HUES48 (cell line): ENCODE data around the gene CAPN14.

ENCODE experiments used
- H3K27ac ChIP-seq: one replicate; pipeline ENCODE4 v1.7.0; 2013; ENCODE audit warnings: low read depth, low read length, inconsistent platforms
- H3K27me3 ChIP-seq: 2 replicates; pipeline ENCODE4 v1.6.1; 2013; ENCODE audit warnings: mild to moderate bottlenecking, low read length; ENCODE audit not compliant: control insufficient read depth, insufficient read depth
- H3K36me3 ChIP-seq: 2 replicates; pipeline ENCODE4 v1.6.1; 2013; ENCODE audit warnings: low read length; ENCODE audit not compliant: control insufficient read depth, insufficient read depth
- H3K4me1 ChIP-seq: 2 replicates; pipeline ENCODE4 v1.6.1; 2013; ENCODE audit warnings: mild to moderate bottlenecking, low read length; ENCODE audit not compliant: control insufficient read depth, insufficient read depth
- H3K4me3 ChIP-seq: 2 replicates; pipeline ENCODE4 v1.5.1; 2013; ENCODE audit warnings: mild to moderate bottlenecking, low read depth, low read length
- H3K9ac ChIP-seq: 2 replicates; pipeline ENCODE4 v1.6.1; 2013; ENCODE audit warnings: mild to moderate bottlenecking, low read depth, low read length, moderate library complexity
- H3K9me3 ChIP-seq: 2 replicates; pipeline ENCODE4 v1.6.1; 2013; ENCODE audit warnings: low read length; ENCODE audit not compliant: control insufficient read depth, insufficient read depth

Gene CAPN14

GRCh38 chr2:31207790-31208189, 9.5 kb downstream of the CAPN14 start:
- no peak overlapping the region for H3K4me3 ChIP-seq
- no peaks in the 10 kb centered on the region for H3K27me3 ChIP-seq
- peak overlapping the region; percentile 54 for H3K27ac ChIP-seq
- H3K9me3 ChIP-seq = no peaks in the 10 kb centered on the region
- peaks cover 6% of the 10 kb centered on the region; the same call in 1 of the 2 replicates for H3K4me1 ChIP-seq
- no peak overlapping the region for H3K9ac ChIP-seq
- no peaks in the 10 kb centered on the region for H3K36me3 ChIP-seq

GRCh38 chr2:31205613-31206012, 11.7 kb downstream of the CAPN14 start:
- Histone ChIP-seq H3K36me3 (no peaks in the 10 kb centered on the region), H3K9ac (no peak overlapping the region), H3K27me3 (no peaks in the 10 kb centered on the region), H3K4me3 (no peak overlapping the region), H3K27ac (no peak overlapping the region), H3K4me1 (peaks cover 6% of the 10 kb centered on the region; the same call in 1 of the 2 replicates), H3K9me3 (no peaks in the 10 kb centered on the region)

- Histone ChIP-seq H3K27ac (no peak overlapping the region), H3K36me3 (no peaks in the 10 kb centered on the region), H3K9me3 (no peaks in the 10 kb centered on the region), H3K4me3 (no peak overlapping the region), H3K27me3 (no peaks in the 10 kb centered on the region), H3K9ac (no peak overlapping the region), H3K4me1 (peaks cover 6% of the 10 kb centered on the region; the same call in 1 of the 2 replicates)
Observed at GRCh38 chr2:31205186-31205585, 12.1 kb downstream of the CAPN14 start.

- H3K4me3 ChIP-seq = no peak overlapping the region
- H3K4me1 ChIP-seq = peaks cover 6% of the 10 kb centered on the region; the same call in 1 of the 2 replicates
- no peaks in the 10 kb centered on the region for H3K9me3 ChIP-seq
- H3K27me3 ChIP-seq = no peaks in the 10 kb centered on the region
- no peaks in the 10 kb centered on the region for H3K36me3 ChIP-seq
- no peak overlapping the region for H3K9ac ChIP-seq
- no peak overlapping the region for H3K27ac ChIP-seq
Observed at GRCh38 chr2:31204783-31205182, 12.5 kb downstream of the CAPN14 start.

DNA sequence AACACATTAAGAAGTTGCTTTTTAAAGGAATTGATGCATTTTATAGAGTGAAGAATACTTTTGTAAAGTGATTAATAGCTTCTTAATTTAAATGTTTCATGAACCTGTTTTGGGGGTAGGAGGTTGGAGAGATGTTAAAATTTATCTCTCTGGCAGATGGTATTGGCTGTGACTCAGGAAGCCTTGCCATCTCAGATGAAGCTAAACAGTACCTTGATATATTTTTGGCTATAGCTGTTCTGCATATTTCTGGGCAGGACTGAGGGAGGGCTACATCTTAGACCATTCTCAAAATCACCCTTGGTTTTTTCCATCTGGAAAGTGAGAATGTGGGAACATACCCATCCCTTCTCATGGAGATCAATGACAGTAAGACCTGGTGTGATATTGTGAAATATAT, 13.4 kb downstream of the CAPN14 start:
- Histone ChIP-seq H3K9ac (no peak overlapping the region), H3K9me3 (no peaks in the 10 kb centered on the region), H3K27me3 (no peaks in the 10 kb centered on the region; the same call in 1 of the 2 replicates), H3K36me3 (no peaks in the 10 kb centered on the region), H3K4me1 (peaks cover 6% of the 10 kb centered on the region; the same call in 1 of the 2 replicates), H3K4me3 (no peak overlapping the region), H3K27ac (no peak overlapping the region)

GRCh38 chr2:31202833-31203232, 14.5 kb downstream of the CAPN14 start:
- H3K9ac ChIP-seq = no peak overlapping the region
- peaks cover 3% of the 10 kb centered on the region; the same call in 1 of the 2 replicates for H3K4me1 ChIP-seq
- no peaks in the 10 kb centered on the region for H3K36me3 ChIP-seq
- no peak overlapping the region for H3K27ac ChIP-seq
- H3K27me3 ChIP-seq = no peaks in the 10 kb centered on the region; the same call in 1 of the 2 replicates
- no peak overlapping the region for H3K4me3 ChIP-seq
- no peaks in the 10 kb centered on the region for H3K9me3 ChIP-seq

GRCh38 chr2:31202041-31202440, 15.3 kb downstream of the CAPN14 start:
- Histone ChIP-seq H3K27me3 (no peaks in the 10 kb centered on the region; the same call in 1 of the 2 replicates), H3K27ac (no peak overlapping the region), H3K36me3 (no peaks in the 10 kb centered on the region), H3K4me1 (no peaks in the 10 kb centered on the region), H3K9ac (no peak overlapping the region), H3K4me3 (no peak overlapping the region), H3K9me3 (no peaks in the 10 kb centered on the region)

DNA sequence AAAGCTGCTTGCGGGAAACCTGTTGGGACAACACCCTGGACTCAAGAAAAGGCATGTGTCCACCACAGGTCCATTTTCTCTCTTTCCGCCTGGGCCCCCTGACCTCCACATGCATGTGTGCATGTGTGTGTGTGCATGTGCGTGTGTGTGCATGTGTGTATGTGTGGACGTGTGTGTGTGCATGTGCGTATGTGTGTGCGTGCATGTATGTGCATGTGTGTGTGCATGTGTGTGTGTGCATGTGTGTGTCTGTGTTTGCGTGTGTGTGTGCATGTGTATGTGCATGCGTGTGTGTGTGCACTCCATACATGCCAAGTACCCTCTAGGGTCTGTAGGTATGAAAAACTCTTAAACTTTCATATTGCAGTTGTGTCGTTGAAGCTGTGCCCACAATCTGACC, 16.3 kb downstream of the CAPN14 start:
- H3K27ac ChIP-seq = no peak overlapping the region
- no peak overlapping the region for H3K4me3 ChIP-seq
- no peaks in the 10 kb centered on the region; the same call in 1 of the 2 replicates for H3K27me3 ChIP-seq
- H3K36me3 ChIP-seq = no peaks in the 10 kb centered on the region
- H3K9ac ChIP-seq = no peak overlapping the region
- H3K9me3 ChIP-seq = no peaks in the 10 kb centered on the region
- no peaks in the 10 kb centered on the region for H3K4me1 ChIP-seq

DNA sequence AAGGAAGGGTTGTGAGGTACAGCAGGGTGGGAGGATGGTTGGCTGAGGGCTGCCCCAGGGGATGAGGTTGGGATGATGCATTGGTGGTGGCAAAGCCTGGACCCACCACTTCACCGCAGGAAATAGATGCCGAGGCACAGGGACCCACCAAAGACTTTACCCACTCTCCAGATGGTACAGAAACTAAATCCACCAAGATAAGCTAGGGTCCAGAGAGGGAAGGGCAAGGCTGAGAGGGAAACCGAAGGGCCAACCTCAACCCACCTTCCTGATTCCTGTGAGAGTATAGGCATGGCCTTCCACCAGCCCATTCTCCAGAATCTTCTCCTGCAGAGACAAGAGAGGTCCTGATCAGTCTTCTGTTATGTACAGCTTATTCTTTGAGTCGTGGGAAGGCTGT, 18.1 kb downstream of the CAPN14 start:
- H3K4me3 ChIP-seq = no peak overlapping the region
- no peaks in the 10 kb centered on the region; the same call in 1 of the 2 replicates for H3K27me3 ChIP-seq
- no peaks in the 10 kb centered on the region for H3K9me3 ChIP-seq
- H3K27ac ChIP-seq = no peak overlapping the region
- H3K36me3 ChIP-seq = no peaks in the 10 kb centered on the region
- no peaks in the 10 kb centered on the region for H3K4me1 ChIP-seq
- H3K9ac ChIP-seq = no peak overlapping the region

DNA sequence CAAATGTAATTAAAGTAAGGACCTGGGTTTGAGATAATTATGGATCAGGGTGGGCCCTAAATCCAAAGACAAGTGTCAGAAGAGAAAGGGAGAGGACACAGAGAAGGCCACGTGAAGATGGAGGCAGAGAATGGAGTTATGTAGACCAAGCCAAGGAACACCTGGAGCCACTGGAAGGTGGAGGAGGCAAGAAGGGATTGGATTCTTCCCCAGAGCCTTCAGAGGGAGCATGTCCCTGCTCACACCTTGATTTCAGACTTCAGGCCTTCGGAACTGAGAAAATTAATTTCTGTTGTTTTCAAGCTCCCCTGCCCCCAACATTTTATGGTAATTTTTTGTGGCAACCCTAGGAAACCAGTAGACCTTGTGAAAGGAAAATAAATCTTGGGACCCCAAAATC, 19.6 kb downstream of the CAPN14 start:
- no peak overlapping the region for H3K27ac ChIP-seq
- H3K9ac ChIP-seq = no peak overlapping the region
- H3K4me1 ChIP-seq = no peaks in the 10 kb centered on the region

DNA sequence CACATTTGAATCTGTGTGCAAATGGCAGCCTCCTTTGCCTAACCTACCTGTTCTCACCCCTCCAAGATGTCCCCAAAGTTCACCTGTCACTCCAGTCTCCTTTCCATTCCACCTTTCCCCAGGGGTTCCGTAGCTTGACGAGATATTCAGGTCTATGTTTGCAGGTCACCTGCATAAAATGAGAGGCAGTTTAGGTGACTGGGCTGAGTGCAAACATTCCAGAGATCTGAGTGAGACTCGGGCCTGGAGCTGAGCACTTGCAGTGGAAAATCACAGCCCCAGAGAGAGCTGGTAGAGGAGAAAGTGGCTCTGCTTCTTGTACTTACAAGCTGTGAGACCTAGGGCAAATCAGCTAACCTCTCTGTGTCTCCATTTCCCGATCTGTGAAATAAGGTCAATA, 20.1 kb downstream of the CAPN14 start:
- no peak overlapping the region for H3K27ac ChIP-seq
- no peaks in the 10 kb centered on the region; the same call in 1 of the 2 replicates for H3K27me3 ChIP-seq
- no peaks in the 10 kb centered on the region for H3K36me3 ChIP-seq
- no peak overlapping the region for H3K4me3 ChIP-seq
- H3K9ac ChIP-seq = no peak overlapping the region
- no peaks in the 10 kb centered on the region for H3K9me3 ChIP-seq
- H3K4me1 ChIP-seq = no peaks in the 10 kb centered on the region

More for the DNA sequence above, 19.6 kb downstream of the CAPN14 start:
- Histone ChIP-seq H3K36me3 (no peaks in the 10 kb centered on the region), H3K4me3 (no peak overlapping the region), H3K27me3 (no peaks in the 10 kb centered on the region; the same call in 1 of the 2 replicates), H3K9me3 (no peaks in the 10 kb centered on the region)
